ENCODE data around the gene TMEM253.

TMEM253 gene

DNA sequence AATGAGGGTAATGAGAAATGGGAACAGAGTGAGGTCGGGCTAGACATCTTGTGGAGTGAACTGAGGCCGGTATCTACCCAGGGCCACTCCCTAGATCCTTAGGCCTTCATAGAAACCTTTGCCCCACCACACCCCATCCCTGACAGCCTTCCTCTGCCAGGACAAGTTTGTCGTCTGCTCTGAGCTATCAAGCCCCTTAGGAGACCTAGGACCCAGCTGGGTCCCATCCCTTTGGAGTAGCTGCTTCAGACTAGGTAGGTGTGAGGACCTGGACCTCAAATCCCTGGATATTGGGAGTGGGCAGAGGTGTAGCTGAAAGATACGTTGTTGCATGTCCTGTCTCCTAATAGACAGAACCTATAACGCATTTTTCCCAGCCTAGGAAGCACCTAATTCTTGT lies at the start of gene TMEM253:
TSS of gene TMEM253 (plus strand) at position 136 of the 400 bp plus-strand sequence. CDS start 278 bp downstream, outside the sequence.
- no peak for DNase-seq (ENCODE audit: low read depth in 2 of 2)

DNA sequence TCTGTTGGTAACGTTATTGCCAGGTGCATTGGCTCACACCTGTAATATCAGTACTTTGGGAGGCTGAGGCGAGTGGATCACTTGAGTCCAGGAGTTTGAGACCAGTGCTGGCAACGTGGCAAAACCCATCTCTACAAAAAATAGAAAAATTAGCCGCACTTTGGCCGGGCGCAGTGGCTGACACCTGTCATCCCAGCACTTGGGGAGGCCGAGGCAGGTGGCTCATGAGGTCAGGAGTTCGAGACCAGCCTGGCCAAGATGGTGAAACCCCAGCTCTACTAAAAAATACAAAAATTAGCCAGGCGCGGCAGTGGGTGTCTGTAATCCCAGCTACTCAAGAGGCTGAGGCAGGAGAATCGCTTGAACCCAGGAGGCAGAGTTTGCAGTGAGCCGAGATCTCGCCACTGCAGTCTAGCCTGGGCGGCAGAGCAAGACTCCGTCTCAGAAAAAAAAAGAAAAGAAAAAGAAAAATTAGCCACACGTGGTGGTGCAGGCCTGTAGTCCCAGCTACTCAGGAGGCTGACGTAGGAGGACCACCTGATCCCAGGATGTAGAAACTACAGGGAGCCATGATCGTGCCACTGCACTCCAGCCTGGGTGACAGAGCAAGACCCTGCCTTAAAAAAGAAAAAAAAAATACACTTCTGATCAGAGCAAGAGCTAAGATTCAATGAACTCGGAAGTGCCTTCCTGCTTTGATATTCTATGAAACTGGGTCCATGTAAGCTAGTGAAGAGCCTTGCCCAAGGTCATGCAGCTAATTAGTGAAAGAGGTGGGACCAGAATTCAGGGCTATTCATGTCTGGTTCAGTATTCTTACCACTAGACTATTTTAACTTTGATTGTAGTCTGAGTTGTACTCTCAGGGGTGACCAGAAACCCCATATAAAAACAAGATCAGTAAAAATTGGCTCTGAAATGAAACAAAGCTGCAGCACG lies 47.4 kb upstream of the TMEM253 start:
- DNase-seq (ENCODE audit: low read depth in 2 of 2), result no peak

DNA sequence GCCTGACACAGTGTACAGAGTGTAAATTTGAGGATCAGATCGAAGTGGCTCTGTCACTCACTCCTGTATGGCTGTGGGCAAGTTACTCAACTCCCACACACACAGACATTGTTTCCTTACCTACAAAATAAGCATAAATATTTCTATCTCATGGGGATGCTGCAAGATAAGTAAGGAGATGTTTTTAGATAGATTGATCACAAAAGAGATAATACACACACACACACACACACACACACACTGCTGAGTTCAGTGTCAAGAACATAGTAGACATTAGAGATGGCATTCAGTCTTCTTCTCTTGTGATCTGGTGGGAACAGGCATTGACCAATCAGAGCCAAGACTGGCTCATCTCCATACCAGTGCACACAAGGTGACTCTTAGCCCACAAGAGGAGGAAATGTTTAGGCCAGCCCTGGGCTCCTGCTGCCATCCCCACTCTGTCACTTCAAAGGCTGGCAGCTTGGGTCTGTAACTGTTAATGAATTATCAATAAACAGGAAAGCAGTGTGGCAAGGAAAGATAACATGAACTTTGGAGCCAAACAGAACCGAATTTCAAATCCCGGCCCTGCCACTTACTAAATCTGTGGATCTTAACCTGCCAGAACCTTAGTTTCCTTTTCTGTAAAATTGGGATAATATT lies 46.6 kb upstream of the TMEM253 start:
- no peak for DNase-seq (ENCODE audit: low read depth in 2 of 2)

DNA sequence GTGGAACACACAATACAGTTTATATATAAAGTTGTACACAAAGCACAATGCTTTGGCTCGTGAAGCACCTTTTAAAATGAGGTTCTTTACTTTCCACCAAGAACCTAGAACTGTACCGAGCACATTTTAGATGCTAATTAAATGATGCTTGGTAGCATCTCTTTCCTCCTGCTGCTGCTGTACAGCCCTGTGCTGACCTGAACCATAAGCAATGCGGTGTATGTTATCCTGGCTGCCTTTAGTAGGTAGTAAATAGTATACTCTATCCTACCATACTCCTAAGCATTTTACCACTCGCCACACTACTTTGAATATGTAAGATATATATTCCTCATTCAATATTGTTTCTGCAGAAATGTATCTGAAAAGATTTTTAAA lies 46.1 kb upstream of the TMEM253 start:
- no peak for DNase-seq (ENCODE audit: low read depth in 2 of 2)

DNA sequence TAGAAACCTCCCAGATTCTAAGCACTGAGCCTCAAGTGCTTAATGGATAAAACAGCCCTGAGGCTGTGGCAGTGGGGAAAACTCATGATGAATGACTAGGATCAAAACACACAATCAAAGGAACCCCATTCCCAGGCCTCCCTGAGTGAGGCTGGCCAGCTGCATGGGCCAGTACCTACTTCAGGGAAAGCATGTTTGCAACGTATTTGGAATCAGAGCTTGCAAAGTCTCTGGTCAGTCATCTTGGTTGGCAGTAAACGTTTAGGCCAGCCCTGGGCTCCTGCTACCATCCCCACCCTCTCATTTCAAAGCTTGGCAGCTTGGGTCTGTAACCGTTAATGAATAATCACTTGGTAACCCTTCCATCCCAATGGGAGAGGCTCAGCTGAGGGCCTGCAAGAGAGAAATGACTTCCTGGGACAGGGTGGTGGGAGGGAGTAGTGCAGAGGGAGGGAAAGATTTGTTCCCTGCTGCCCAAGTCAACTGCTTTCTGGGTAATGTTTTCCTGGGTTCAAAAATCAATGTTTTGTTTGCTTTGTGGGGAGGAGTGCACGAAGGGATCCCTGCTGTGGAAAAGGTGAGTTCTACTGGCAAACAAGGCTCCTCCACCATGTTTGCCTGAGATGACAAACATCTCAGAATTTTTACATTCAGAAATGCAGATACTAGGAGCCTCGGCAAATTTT lies 45.3 kb upstream of the TMEM253 start:
- DNase-seq (ENCODE audit: low read depth in 2 of 2), result no peak

DNA sequence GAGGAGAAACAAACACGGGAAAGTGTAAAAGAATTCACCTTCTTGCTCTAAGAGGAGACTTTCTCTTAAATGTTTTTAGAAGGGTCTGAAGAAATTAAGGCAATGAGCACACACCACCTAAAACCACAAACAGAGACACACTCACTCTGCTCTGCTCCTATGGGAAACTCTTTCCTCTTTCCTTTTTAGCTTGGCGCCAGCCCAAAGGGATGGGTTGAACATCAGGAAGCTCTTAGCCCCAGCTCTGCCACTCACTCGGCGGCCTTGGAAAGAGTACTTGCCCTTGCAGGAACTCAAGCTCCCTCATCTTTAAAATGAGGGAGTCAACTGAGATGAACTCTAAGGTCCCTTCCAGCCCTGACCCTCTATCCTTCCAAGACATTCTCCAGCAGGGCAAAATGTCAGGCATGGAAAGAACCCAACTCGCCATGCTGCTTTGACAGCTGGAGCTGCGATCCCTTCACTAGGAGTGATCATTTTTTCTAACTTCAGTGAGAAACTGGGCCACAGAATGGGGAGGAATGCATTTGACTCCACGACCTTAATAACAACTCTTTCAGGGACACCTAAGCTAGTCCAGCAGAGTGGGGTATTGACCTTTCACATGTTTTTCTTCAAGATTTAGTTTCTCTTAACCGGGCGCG lies 44.2 kb upstream of the TMEM253 start:
- DNase-seq (ENCODE audit: low read depth in 2 of 2), result no peak

DNA sequence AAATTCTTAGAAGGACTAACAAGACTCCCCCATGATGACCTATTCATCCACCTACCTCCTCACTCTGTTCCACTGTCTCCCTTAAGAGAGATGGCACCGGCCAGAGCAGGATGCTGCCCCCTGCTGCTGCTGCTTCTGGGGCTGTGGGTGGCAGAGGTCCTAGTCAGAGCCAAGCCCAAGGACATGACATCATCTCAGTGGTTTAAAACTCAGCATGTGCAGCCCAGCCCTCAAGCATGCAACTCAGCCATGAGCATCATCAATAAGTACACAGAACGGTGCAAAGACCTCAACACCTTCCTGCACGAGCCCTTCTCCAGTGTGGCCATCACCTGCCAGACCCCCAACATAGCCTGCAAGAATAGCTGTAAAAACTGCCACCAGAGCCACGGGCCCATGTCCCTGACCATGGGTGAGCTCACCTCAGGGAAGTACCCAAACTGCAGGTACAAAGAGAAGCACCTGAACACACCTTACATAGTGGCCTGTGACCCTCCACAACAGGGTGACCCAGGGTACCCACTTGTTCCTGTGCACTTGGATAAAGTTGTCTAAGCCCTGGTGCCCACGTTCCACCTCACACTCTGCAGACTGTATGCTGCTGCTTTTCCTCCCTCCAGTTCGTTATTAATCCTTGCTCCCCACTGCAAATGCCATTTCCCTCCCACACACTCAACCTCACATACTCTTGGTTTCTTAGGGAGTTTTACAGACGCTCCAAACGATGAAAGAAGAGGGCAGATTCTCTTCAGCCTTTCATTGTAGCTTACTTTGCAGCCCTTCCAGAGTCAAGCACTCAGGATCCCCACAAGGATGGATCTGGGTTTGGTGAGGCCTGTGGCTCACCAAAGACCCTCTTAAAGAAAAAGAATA lies 42.8 kb upstream of the TMEM253 start, which contains the start of gene RNASE8:
TSS of gene RNASE8 (plus strand) at position 20 of the 873 bp plus-strand sequence. CDS start at position 91, 71 bp downstream.
- no peak for DNase-seq (ENCODE audit: low read depth in 2 of 2)

DNA sequence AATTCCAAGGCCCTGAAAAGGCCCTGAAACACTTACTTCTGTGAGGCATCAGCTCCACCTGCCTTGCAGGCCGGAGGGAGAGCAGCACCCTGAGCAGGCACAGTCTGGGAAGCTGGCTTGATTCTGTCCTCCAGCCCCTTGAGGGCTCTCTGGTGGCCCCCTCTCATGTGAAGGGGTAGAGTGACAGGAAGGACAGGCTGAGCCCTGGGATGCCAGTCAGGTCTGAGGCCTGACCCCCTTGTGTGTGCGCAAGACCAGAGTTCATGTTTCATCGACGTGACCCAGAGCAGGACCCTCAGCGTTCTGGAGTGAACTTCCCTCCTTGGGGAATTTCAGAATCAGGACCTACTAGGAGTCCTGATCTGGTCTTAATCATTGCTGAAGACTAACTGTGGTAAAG lies 42.0 kb upstream of the TMEM253 start:
- DNase-seq (ENCODE audit: low read depth in 2 of 2), result no peak

DNA sequence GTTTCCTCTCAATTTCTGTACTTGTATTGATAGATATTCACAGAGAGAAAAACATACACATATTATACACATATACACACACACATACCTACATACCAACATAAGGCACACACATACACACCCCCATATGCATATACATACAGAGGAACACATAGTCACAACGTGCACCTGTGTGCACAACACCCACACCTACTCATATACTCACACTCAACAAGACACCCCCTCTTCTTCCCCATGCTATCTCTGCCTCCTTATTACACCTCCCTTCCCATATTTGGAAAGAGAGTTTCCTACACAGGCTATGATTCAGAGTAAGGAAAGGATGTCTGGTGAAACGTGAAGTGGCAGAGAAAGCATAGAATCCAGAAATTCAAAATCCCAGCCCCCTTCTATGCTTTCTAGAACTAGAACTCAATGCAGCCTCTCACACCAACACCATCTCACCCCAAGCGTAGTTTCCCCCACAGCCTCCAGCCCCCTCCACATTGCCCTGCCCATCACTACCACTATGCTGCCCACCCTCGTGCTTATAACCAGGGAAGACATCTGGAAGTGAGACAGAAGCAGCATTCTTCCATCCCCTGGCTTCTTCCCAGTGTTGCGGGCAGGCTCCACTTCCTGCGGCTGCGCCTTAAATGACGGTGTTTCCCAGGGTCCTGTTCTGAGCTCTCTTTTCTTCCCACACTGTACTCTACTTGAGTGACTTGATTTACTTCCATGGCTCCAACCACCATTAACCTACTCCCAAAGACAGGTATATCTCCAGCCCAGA lies 40.8 kb upstream of the TMEM253 start:
- no peak for DNase-seq (ENCODE audit: low read depth in 2 of 2)

DNA sequence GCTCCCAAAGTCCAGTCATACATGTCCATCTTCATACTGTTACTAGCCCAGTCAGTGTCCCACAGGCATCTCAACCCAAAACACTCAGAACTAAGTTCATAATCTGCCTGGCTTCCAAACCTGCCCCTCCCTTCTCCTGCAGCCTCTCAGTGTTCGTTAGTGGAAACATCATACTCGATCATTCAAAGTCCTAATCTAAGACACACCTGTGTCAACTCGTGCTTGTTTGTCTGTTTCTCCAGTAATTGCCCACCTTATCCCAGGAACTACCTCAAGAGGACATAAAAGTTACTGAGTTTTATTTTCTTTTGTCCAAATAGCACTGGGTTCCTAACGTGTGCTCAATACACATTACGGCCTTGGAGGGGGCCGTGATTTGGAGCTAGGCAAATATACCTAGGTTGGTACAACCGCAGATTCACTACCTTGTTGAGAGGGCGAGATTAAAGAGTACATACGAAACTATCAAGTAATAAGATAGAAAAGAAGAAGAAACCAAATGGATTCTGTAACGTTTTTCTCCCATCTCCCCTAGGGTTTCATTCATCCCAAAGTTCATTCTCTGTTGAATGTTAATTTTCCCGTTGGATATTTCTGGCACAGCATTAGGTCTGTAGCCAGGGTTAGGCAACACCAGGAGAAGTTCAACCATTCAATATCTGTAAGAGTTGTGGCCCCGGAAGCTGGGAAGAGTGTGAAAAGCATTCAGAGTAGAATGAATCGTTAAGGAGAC lies 40.1 kb upstream of the TMEM253 start:
- no peak for DNase-seq (ENCODE audit: low read depth in 2 of 2)

DNA sequence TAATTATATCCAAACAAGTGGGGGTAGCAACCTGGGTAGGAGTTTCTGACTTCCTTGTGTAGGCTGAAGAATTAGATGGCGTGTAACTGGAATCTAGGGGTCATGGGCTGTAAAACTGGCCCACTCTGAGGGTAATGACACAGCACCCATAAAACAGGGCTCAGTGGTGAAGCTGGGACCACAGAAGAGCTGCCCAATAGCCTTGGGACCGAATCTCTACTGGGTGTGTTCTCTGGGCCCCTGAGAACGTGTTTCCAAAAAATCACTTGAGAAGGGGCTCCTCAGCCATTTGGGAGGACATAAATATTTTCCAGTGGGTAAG lies 39.6 kb upstream of the TMEM253 start:
- no peak for DNase-seq (ENCODE audit: low read depth in 2 of 2)

DNA sequence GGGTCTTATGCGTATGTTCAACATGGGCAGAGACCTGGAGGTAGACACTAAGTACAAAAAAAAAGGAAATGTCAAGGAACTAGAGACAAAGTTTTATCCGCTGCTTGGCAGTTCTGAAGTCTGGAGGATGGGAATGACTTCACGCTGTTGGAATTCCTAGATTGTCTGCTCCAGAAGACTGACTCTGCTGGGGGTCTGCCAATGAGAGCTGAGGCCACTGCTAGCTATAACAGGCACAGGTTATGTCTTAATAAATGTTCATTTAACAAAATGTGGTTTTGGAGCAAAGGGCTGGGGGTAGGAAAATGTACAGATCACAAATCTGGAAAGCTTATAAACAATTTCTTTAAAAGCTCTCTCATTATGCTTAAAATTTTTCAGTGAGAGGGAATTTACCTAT lies 37.4 kb upstream of the TMEM253 start:
- no peak for DNase-seq (ENCODE audit: low read depth in 2 of 2)

DNA sequence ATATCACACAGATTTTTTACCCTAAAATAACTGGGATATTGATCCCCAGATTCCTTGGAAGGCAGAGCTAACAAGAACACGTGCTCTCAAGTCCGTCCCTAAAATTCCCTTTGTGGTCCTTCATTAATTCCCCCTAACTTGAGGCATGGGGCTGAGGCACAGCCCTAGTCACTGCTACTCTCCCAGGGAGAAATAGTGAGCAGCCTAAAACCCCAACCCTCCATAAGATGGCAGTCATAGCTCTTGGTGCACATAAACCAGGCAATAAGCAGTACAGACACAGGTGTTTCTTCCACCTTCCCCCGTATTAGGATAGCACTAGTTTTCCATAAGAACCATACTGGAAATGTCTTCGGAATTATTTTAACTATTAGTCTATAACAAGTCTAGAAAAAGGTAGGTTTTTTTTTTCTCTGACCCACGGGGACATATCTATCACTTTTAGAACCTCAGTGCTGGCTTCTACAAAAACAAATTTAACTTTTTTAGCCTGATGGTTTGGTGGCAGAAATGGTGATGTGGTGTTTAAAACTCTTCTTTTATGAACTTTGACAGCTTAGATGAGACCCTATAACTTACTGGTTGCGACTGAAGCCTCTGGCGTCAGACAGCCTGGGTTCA lies 33.9 kb upstream of the TMEM253 start:
- DNase-seq (ENCODE audit: low read depth in 2 of 2), result no peak

DNA sequence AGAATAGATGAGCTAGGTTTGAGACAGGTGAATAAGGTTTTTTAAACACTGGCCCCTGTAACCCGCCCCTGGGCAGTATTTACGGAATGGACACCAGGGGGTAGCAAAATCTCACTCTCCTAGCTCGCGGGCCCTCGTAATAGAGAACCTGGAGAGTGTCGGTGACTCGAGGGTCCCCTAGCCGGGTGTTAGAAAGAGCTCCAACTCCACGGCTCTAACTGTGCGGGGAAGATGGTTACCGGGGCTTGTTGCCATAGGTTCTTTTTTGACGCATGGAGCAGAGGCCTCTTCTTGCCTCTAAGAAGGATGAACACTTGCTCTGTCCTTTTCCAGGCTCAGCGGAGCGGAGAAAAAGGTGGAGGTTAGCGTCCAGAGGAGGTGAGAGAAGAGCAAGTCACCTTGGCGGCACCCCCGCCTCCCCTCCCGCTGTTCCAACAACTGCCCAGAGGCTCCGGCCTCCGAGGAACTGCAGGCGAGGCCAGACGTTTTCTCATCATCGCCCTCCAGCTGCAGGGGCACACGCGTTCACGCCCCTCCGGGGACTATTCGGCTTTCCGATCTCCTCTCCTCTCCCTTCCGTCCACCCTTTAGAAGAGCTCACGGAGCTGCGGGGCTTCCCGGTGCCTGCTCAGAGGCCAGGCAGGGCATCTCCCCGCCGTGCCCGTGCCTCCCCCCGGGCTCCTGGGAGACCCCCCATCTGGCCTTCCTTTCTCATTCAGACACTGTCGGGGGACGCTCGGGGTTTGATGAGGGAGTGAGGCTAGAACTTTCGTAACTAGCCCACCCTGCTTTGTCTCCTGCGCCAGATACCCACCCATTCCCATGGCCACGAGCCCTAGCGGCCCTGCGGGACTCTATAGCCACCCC lies 32.1 kb upstream of the TMEM253 start:
- DNase-seq (ENCODE audit: low read depth in 2 of 2), result no peak

DNA sequence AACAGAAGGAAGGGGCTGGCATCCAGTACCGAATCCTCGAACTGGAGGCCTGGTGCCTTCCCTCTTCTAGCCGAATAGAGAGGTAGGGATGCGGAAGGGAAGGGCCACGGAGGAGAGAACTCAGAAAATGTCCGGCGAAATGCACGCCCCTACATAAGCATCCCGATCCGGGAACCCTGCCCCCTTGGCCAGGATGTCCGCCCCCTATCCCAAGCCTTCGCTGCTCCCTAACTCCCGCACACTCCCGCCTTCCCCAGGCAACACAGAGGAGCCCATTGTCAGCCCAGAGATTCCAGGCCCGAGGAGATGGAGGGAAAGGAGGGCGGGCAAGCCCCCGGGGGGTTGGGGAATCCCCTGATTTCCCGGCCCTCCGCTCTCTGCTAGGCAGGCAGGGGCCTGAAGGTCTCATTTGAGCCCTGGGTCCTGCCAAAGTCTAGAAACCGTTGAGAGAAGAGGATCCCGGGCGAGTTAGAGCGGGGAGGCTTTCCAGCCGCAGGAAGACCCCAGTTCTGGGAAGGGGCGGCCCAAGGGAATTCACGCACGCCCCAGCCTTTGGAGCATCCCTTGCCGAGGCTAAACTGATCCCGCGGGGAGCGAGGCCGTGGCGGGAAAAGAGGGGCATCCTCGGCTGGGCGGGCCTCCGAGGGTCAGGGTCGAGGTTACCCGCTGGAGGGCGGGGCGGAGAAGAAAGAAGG lies 31.3 kb upstream of the TMEM253 start:
- no peak for DNase-seq (ENCODE audit: low read depth in 2 of 2)

DNA sequence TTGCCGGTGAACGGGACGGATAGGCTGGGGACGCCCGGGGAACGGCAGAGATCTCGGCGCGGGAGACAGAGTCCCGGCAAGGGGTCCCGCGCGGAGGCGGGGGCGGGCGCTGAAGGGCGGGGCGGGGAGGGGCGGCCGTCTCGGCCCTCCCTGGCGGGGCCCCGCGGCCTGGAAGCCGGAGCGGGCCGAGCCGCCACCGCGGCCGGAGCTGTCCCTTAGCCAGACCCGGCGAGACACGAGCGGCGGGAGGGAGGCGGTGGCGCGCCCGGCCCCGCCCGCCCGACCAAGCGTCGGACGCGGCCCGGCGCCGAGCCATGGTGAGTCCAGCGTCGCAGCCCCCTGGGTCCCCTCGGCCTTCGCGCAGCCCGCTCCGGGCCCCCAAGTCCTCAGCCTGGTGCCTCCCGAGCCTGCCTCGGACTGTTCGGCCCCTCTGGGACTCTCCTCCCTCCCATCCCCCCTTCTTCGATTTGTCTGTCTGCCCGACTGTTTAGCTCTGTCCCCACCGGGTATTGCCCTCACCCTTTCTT lies 30.7 kb upstream of the TMEM253 start, which contains the start of gene ARHGEF40:
TSS of gene ARHGEF40 (plus strand) at position 222 of the 527 bp plus-strand sequence. CDS start at position 315, 93 bp downstream.
- no peak for DNase-seq (ENCODE audit: low read depth in 2 of 2)

DNA sequence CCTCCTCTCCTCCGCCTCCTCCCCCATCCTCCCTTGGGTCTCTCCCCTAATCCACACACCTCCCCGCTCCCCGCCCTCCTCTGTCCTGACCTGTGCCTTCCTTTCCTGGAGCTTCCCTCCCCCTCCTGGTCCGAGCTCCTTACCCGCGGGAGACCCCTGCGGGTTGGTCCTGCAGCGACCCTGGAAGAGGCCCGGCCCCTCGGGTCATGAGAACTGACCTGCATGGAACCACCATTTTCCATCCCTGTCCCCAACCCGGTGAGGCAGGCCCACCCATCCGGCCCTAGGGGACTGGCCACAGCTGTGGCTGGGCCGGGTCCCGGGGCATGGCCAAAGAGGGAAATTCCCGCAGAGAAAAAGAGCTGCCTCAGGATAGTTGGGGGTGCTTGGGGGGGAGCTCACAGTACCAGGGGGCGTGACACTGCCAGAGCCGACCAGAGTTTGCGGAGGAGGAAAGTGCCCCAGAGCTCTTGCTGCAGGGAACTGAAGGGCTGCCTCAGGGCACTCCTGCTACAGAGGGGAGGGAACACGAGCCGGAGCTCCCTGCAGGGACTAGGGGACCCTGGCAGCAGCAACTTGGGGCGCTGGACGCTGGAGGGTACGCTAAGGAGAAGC lies 30.1 kb upstream of the TMEM253 start:
- no peak for DNase-seq (ENCODE audit: low read depth in 2 of 2)
